ENCODE measurements around the gene MAD1L1. TPM values are rescaled to one million over a fixed set of nuclear protein-coding genes. Genes with fewer than 3 reads are reported as not detected.

MAD1L1 gene
- total and polyA plus RNA-seq, 7 donors: 11.7 to 17.5 (median 15.6) TPM

- TF ChIP-seq CTCF (IDR thresholded peaks at IDR 0.05): no peak
- ATAC-seq (no peak), DNase-seq (peak; percentile 5 to 34)
- no peak overlapping the region for H3K4me3 ChIP-seq
- H3K27me3 ChIP-seq (ENCODE audit: insufficient read depth in 3 of 3, low read length in 2 of 3): no peaks in the 10 kb centered on the region
- no peaks in the 10 kb centered on the region for H3K9me3 ChIP-seq
- H3K27ac ChIP-seq: no peak overlapping the region
- intact Hi-C loops (cut with DNase I): no loop called here
- peaks cover 19% of the 10 kb centered on the region for H3K4me1 ChIP-seq
- 86 to 92% (median 90%) methylated on average over 11 of the region's 11 CpGs for WGBS, 3 donors
- H3K36me3 ChIP-seq (ENCODE audit: insufficient read depth in 1 of 2, low read depth in 1 of 2): no peaks in the 10 kb centered on the region
Observed at GRCh38 chr7:2048531-2048930, 184.2 kb downstream of the MAD1L1 start.

- WGBS, 3 donors: 96 to 97% (median 96%) methylated on average over 17 of the region's 17 CpGs
Observed at GRCh38 chr7:2048006-2048405, 184.7 kb downstream of the MAD1L1 start.

GRCh38 chr7:2046581-2047565 lies 185.9 kb downstream of the MAD1L1 start:
- no peak for TF ChIP-seq CTCF (IDR thresholded peaks at IDR 0.05)
- 84 to 89% (median 86%) methylated on average over 30 of the region's 30 CpGs for WGBS, 3 donors
- ATAC-seq (no peak), DNase-seq (peak; percentile 5 to 32)
- Histone ChIP-seq H3K27me3 (ENCODE audit: insufficient read depth in 3 of 3, low read length in 2 of 3) (no peaks in the 10 kb centered on the region), H3K27ac (no peak overlapping the region), H3K36me3 (ENCODE audit: insufficient read depth in 1 of 2, low read depth in 1 of 2) (no peaks in the 10 kb centered on the region), H3K4me1 (peaks cover 10% of the 10 kb centered on the region), H3K9me3 (no peaks in the 10 kb centered on the region), H3K4me3 (no peak overlapping the region)
- intact Hi-C loops (cut with DNase I): no loop called here

More at GRCh38 chr7:2048006-2048405, 184.7 kb downstream of the MAD1L1 start:
- H3K4me1 ChIP-seq: peaks cover 19% of the 10 kb centered on the region
- no peaks in the 10 kb centered on the region for H3K9me3 ChIP-seq
- intact Hi-C loops (cut with DNase I): no loop called here
- H3K4me3 ChIP-seq: no peak overlapping the region
- no peaks in the 10 kb centered on the region for H3K27me3 ChIP-seq (ENCODE audit: insufficient read depth in 3 of 3, low read length in 2 of 3)
- H3K36me3 ChIP-seq (ENCODE audit: insufficient read depth in 1 of 2, low read depth in 1 of 2): no peaks in the 10 kb centered on the region
- TF ChIP-seq CTCF (IDR thresholded peaks at IDR 0.05): no peak
- ATAC-seq (no peak), DNase-seq (peak; percentile 4 to 8)
- H3K27ac ChIP-seq: no peak overlapping the region

GRCh38 chr7:2045559-2046405 lies 187.0 kb downstream of the MAD1L1 start:
- H3K27me3 ChIP-seq (ENCODE audit: insufficient read depth in 3 of 3, low read length in 2 of 3): no peaks in the 10 kb centered on the region
- H3K4me3 ChIP-seq: no peak overlapping the region
- no peak overlapping the region for H3K27ac ChIP-seq
- intact Hi-C loops (cut with DNase I): no loop called here
- no peak for TF ChIP-seq CTCF (IDR thresholded peaks at IDR 0.05)
- peak; percentile 11 to 26 for DNase-seq
- peaks cover 3% of the 10 kb centered on the region for H3K4me1 ChIP-seq
- ATAC-seq: no peak
- H3K9me3 ChIP-seq: no peaks in the 10 kb centered on the region
- WGBS, 3 donors: 94 to 96% (median 94%) methylated on average over 25 of the region's 25 CpGs
- no peaks in the 10 kb centered on the region for H3K36me3 ChIP-seq (ENCODE audit: insufficient read depth in 1 of 2, low read depth in 1 of 2)
